Activated T-helper 9 cell treated with anti-CD3 and anti-CD28 coated beads, Interleukin-2, amount 50 U/mL, for 16 hours (primary cell): ENCODE data around the gene SYN1.
"Not testable (repeated sequence)": the region's sequence is repeated elsewhere in the genome, so short reads cannot be mapped to it uniquely, and the experiment has no call there.

Experiments
- DNase-seq: peaks from one replicate; pipeline ENCODE4 v3.0.0-alpha.2; 2020; ENCODE audit warnings: low read depth

SYN1 gene

GRCh38 chrX:47633689-47634590 lies 14.3 kb upstream of the SYN1 start:
- DNase-seq: no peak

GRCh38 chrX:47632666-47633065 lies 13.0 kb upstream of the SYN1 start:
- DNase-seq: no peak

DNA sequence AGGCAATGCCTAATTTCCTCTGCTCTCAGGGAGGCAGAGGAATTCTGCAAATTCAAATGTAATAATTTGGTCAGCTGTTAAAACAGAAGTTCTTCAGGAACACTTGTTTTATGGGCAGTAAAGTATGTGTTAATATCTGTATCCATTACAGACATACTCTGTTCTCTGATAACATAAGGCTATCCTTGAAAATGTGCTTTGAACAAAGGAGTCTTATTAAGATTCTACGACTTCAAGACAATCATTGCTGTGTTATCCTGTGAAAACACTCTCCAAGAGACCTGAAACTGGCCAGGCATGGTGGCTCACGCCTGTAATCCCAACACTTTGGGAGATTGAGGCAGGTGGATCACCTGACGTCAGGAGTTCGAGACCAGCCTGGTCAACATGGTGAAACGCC lies 12.0 kb upstream of the SYN1 start:
- no peak for DNase-seq

DNA sequence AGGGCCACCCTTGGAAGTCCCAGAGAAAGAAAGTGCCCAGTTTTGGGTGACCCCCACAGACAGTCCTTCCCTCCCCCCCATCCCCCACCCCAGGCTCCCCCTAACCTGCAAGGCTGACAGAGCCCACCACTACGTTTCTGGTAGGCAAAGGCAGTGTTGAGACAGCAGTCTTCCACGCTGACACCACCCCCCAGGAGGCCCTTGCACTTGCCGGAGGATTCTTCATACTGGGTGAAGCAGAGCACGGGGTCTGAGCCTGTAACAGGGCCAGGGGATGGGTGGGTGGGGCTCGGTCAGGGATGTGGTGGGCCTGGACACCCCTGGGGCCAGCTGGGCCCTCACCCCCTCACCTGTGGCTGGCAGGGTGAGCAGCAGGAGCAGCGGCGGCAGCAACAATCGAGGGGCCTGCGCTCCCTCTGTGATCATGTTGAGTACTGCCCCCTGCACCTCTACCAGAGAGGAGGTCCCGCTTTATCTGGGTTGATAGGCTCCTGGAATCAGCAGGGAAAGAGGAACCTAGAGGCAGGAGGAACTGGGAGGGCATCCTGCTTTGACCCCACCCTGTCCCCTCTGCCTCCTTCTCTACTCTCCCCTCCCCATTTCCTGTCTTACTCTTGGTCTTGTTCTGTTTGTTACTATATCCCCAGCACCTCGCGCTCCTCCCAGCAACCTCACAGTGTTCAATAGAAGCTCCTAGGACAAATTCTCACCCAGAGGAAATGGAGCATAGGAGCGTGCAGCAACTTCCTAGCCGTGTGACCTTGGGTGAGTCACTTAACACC lies 10.0 kb upstream of the SYN1 start, which contains the start of gene CFP:
Gene CFP (minus strand): TSS at position 512 of the 782 bp plus-strand sequence. CDS start 86 bp downstream, at position 426.
- DNase-seq: no peak

GRCh38 chrX:47628982-47629381 lies 9.3 kb upstream of the SYN1 start:
- no peak for DNase-seq

DNA sequence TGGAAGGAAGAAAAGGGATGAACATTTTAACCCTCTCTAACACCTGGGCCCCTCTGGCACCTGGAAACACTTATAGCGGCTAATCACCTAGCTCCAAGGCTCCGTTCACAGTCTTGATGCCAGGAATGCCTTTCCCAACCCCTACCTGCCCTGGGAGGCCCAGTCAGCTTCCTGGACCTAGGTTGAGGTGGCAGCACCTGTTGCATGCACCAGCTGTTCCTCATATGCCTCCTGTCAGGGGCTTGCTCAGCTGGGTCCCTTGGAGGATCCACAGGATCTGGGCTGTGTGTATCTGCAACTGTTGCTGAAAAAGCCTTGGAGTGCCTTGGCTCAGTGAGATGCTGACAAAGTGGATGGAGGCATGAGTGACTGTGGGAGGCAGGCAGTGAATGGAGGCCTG lies 5.7 kb upstream of the SYN1 start:
- no peak for DNase-seq

DNA sequence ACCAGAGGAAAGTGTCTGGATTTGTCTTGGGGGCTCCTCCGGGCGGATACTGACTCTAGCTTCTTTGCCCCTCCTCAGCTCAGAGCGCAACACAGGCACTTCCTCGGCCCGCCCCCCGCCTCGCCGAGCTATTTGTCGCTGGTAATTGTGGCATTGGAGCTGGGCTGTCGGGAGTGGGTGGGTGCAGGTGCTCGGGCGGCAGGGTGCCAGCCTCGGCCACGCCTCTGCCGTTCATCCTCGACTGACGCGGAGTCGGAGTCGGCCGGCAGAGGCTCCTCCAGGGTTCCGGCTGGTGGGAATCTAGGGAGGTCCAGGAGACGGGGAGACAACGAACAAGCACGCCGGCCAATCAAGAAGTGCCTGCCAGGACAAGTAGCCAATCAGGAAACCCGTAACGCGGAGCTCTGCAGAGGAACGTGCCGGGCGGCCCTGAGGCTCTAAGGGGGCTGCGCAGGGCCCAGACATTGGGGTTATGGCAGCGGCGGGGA lies 3.9 kb upstream of the SYN1 start:
- DNase-seq: no peak

DNA sequence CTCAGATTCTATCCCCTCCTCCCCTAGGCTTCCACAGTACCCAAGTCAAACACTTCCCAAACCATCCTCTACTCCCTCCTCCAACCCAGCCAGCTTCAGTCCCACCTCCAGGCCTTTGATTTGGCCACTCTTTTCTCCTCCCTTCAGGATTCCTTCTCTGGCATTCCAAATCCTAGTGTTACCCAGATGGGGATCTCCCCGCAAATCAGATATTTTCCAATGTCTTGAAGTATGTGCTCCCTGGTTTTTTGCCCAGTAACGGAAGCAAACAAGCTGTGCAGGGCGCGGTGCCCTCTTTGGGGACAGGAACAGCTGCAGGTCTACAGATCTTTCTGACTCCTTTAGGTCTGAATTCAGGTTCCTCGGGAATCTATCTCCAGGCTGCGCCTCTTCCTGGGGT lies 2.2 kb upstream of the SYN1 start:
- DNase-seq: no peak

- no peak for DNase-seq
These were observed 637 bp upstream of the SYN1 start for GRCh38 chrX:47620303-47620685.

- no peak for DNase-seq
These were observed 653 bp downstream of the SYN1 start for GRCh38 chrX:47618923-47619485.

DNA sequence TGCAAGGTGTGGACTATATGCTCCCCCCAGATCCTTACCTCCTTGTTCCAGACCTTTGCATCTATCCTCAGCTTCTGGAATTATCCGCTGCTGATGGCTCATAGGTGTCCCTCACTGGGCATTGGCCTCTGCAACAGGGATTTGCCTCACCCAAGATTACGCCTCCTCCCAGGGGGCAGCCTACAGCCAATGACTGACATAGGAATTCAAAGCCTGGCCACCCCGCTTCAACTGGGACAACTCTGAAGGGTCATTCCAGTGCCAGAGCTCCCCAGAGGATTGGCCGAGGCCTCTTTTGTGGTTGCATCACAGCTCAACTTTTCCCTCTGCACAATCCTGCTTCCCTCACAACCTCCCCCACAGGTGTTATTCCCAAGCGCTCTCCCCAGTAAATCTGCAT lies 5.0 kb downstream of the SYN1 start:
- DNase-seq: no peak

GRCh38 chrX:47613082-47613481 lies 6.6 kb downstream of the SYN1 start:
- DNase-seq: no peak

DNA sequence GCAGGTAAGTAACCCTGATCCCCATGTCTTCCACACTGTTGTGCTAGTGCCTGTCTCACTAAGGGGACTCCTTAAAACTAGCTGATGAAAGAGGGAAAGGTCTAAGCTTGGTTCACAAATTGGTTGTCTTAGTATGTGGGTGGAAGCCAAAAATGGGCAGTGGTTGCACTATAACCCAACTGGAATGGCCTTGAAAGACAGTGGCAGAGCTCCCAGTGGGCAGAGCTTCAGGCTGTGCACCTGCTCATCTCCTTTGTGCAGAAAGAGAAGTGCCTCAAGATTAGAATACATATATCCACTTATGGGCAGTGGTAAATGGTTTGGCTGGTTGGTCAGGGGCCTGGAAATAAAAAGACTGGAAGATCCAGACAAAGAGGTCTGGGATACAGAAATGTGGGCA lies 7.2 kb downstream of the SYN1 start:
- DNase-seq: no peak

DNA sequence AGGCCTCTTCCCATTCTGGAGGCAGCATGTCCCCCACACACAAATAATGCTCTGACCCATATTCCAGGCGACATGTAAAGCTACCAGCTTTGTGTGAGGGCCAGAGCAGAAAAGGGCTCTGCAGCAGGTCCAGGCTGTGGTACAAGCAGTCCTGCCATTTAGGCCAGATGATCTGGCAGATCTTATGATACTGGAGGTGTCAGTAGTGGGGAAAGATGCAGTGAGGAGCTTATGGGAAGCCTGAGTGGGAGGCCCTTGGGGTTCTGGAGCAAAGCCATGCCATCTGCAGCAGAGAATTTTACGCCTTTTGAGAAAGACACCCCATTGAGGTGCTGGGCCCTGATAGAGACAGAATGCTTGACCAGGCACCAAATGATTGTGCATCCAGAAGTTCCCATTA lies 7.7 kb downstream of the SYN1 start:
- no peak for DNase-seq

GRCh38 chrX:47611489-47611888 lies 8.2 kb downstream of the SYN1 start:
- DNase-seq: no peak

GRCh38 chrX:47610511-47610910 lies 9.1 kb downstream of the SYN1 start:
- no peak for DNase-seq

- no peak for DNase-seq
These were observed 11.4 kb downstream of the SYN1 start for GRCh38 chrX:47608130-47608810.

GRCh38 chrX:47607091-47607490 lies 12.6 kb downstream of the SYN1 start:
- no peak for DNase-seq

DNA sequence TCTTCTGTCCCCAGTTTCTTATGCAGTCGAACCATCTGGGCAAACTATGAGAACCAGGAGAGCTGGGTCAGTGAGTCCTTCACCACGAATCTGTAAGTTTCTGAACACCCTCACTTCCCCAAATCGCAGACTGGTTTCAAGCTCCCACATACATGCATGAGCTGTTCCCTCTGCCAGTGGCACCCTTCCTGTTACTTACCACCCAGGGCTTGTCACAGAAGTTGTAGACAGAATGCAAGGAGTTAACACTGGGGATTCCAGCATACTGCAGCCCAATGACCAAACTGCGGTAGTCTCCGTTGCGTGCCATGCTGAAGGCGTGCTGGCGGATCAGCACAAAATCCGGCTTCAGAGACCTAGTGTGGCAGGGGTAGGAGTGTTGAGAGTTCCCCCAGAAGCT lies 14.6 kb downstream of the SYN1 start:
- no peak for DNase-seq

DNA sequence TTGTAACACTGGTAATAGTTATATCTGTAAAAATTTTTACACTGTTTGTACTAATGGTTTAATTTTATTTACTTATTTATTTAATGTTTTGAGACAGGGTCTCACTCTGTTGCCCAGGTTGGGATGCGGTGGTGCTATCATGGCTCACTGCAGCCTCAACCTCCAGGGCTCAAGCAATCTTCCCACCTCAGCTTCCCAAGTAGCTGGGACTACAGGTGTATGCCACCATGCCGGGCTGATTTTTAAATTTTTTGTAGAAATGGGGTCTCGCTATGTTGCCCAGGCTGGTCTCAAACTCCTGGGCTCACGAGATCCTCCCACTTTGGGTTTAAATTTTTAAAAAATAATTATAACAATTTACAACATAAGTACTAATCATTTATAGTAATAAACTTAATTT lies 16.5 kb downstream of the SYN1 start:
- DNase-seq: not testable (repeated sequence)

DNA sequence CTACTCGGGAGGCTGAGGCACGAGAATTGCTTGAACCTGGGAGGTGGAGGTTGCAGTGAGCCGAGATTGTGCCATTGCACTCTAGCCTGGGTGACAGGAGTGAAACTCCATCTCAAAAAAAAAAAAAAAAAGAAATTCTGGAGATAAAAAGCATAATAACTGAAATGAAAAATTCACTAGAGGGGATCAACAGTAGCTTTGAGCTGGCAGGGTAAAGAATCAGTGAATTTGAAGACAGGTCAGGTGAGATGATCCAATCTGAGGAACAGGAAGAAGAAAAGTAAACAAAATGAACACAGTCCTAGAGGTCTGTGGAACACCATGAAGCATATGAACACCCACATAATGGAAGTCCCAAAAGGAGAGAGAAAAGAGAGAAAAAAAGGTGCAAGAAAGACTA lies 22.4 kb downstream of the SYN1 start:
- no peak for DNase-seq

GRCh38 chrX:47596256-47596655 lies 23.4 kb downstream of the SYN1 start:
- no peak for DNase-seq
